ENCODE data around the gene GAS7.

DNA sequence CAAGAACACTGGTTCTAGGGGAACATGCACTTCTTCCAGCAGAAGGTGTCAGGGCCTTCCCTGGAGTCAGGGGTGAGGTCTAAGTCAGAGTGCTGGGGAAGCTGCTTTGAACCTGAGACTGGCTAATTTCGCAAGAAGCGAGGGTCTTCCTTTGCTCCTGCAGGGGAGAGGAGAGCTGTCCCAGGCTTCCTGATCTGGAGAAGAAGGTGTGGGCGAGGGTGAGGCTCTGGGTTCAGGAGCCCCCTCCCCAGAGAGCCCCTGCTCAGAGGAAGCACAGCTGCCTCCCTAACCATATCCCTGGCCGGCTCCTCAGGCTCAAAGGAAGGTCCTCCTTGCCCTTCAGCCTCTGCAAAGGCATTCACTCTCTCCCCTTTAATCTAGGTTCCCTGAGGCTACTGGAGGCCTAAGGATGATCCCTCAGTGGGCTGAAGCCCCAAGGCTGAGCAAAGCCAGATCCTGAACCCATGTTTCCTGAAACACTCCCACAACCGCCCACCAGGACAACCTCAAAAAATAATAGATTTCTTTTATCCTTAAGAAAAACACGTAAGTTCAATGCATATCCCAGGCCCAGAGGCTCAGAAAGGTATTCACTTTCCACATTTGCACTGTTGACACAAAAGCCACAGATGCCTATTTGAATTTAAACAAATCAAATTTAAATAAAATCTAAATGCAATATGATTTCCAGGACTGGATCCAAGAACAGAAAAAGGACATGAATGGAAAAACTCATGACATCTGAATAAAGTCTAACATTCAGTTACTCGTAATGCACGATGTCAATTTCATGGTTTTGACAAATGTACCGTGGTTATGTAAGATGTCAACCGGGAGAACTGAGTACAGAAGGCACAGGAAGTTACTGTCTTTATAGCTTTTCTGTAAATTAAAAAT lies 221.9 kb downstream of the GAS7 start:
- TF ChIP-seq, protein P1, sequence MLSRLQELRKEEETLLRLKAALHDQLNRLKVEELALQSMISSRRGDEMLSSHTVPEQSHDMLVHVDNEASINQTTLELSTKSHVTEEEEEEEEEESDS (CRISPR knock-in tag; IDR thresholded peaks at IDR 0.05) = no peak
- TF ChIP-seq ZFP36 (IDR thresholded peaks at IDR 0.05; ENCODE audit: low read depth, low read length, partially characterized antibody) = no peak
- TF ChIP-seq HEY1 (CRISPR knock-in tag; IDR thresholded peaks at IDR 0.05; ENCODE audit: borderline replicate concordance) = no peak
- TF ChIP-seq MAFG (tag; conservative IDR thresholded peaks at IDR 0.05) = no peak
- no peak for TF ChIP-seq NR2C1 (IDR thresholded peaks at IDR 0.05)
- no peak for TF ChIP-seq NR2C1 (tag; IDR thresholded peaks at IDR 0.05)
- TF ChIP-seq CREB1 (IDR thresholded peaks at IDR 0.05) = no peak
- no peak for TF ChIP-seq CREB1 (CRISPR knock-in tag; IDR thresholded peaks at IDR 0.05)
- no peak for TF ChIP-seq HMG20A (CRISPR knock-in tag; conservative IDR thresholded peaks at IDR 0.05)
- TF ChIP-seq NFYB (IDR thresholded peaks at IDR 0.05; ENCODE audit: extremely low read depth, insufficient read length) = no peak
- TF ChIP-seq ZNF224 (CRISPR knock-in tag; IDR thresholded peaks at IDR 0.05) = no peak
- TF ChIP-seq, protein P2, sequence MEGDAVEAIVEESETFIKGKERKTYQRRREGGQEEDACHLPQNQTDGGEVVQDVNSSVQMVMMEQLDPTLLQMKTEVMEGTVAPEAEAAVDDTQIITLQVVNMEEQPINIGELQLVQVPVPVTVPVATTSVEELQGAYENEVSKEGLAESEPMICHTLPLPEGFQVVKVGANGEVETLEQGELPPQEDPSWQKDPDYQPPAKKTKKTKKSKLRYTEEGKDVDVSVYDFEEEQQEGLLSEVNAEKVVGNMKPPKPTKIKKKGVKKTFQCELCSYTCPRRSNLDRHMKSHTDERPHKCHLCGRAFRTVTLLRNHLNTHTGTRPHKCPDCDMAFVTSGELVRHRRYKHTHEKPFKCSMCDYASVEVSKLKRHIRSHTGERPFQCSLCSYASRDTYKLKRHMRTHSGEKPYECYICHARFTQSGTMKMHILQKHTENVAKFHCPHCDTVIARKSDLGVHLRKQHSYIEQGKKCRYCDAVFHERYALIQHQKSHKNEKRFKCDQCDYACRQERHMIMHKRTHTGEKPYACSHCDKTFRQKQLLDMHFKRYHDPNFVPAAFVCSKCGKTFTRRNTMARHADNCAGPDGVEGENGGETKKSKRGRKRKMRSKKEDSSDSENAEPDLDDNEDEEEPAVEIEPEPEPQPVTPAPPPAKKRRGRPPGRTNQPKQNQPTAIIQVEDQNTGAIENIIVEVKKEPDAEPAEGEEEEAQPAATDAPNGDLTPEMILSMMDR (IDR thresholded peaks at IDR 0.05 in 2 of 3, conservative IDR thresholded peaks at IDR 0.05 in 1 of 3; ENCODE audit: insufficient read depth in 2 of 3, low read depth in 1 of 3, low read length in 3 of 3) = no peak
- TF ChIP-seq, protein P3, sequence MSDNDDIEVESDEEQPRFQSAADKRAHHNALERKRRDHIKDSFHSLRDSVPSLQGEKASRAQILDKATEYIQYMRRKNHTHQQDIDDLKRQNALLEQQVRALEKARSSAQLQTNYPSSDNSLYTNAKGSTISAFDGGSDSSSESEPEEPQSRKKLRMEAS (CRISPR knock-in tag; IDR thresholded peaks at IDR 0.05) = no peak
- TF ChIP-seq ZNF124 (CRISPR knock-in tag; IDR thresholded peaks at IDR 0.05) = no peak
- no peak for TF ChIP-seq ATF7 (IDR thresholded peaks at IDR 0.05)
- TF ChIP-seq, protein P4, sequence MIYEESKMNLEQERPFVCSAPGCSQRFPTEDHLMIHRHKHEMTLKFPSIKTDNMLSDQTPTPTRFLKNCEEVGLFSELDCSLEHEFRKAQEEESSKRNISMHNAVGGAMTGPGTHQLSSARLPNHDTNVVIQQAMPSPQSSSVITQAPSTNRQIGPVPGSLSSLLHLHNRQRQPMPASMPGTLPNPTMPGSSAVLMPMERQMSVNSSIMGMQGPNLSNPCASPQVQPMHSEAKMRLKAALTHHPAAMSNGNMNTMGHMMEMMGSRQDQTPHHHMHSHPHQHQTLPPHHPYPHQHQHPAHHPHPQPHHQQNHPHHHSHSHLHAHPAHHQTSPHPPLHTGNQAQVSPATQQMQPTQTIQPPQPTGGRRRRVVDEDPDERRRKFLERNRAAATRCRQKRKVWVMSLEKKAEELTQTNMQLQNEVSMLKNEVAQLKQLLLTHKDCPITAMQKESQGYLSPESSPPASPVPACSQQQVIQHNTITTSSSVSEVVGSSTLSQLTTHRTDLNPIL (CRISPR knock-in tag; IDR thresholded peaks at IDR 0.05) = no peak
